HL-60 (cell line): ENCODE measurements around the gene FMNL3.

ENCODE experiments used
- GABPA ChIP-seq: IDR thresholded peaks from 2 replicates; pipeline ENCODE4 v1.6.1; 2012; ENCODE audit warnings: low read depth
- POLR2AphosphoS5 ChIP-seq: IDR thresholded peaks from 2 replicates; pipeline ENCODE4 v1.6.1; 2012; ENCODE audit warnings: low read depth
- TF ChIP-seq, protein P1 (sequence below): IDR thresholded peaks from one replicate; pipeline ENCODE4 v1.5.1; 2011; ENCODE audit warnings: low read length, control low read depth, inconsistent platforms; ENCODE audit not compliant: insufficient read depth

- TF ChIP-seq POLR2AphosphoS5 (no peak), GABPA (no peak)
- TF ChIP-seq, protein P1, sequence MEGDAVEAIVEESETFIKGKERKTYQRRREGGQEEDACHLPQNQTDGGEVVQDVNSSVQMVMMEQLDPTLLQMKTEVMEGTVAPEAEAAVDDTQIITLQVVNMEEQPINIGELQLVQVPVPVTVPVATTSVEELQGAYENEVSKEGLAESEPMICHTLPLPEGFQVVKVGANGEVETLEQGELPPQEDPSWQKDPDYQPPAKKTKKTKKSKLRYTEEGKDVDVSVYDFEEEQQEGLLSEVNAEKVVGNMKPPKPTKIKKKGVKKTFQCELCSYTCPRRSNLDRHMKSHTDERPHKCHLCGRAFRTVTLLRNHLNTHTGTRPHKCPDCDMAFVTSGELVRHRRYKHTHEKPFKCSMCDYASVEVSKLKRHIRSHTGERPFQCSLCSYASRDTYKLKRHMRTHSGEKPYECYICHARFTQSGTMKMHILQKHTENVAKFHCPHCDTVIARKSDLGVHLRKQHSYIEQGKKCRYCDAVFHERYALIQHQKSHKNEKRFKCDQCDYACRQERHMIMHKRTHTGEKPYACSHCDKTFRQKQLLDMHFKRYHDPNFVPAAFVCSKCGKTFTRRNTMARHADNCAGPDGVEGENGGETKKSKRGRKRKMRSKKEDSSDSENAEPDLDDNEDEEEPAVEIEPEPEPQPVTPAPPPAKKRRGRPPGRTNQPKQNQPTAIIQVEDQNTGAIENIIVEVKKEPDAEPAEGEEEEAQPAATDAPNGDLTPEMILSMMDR = no peak
These were observed 21.2 kb upstream of the FMNL3 start for GRCh38 chr12:49728446-49728845.
